SK-N-SH treated with all-trans-retinoic acid at 6 μM for 48 hours (cell line): ENCODE measurements around the gene GPHA2.

Source experiments
- ATAC-seq: fragments of 200-7000 bp; cut with Tn5 transposase; 3 replicates; pipeline ENCODE4 v1.9.1; 2020; ENCODE audit warnings: mild to moderate bottlenecking, moderate library complexity
- ARNTL ChIP-seq: fragments of 450-650 bp; formaldehyde crosslinking; IDR thresholded peaks from 2 replicates; pipeline ENCODE4 v1.5.0; 2020; ENCODE audit warnings: low read depth, mild to moderate bottlenecking, moderate library complexity, borderline replicate concordance
- BACH2 ChIP-seq: fragments of 250-450 bp; sonication (Bioruptor Pico); IDR thresholded peaks from 2 replicates; pipeline ENCODE4 v1.9.0; 2021; ENCODE audit warnings: mild to moderate bottlenecking, borderline replicate concordance
- CREB5 ChIP-seq: fragments of 250-450 bp; sonication (Bioruptor Pico); IDR thresholded peaks from 2 replicates; pipeline ENCODE4 v1.5.1; 2020; ENCODE audit warnings: low read depth, mild to moderate bottlenecking, moderate library complexity
- CSDC2 ChIP-seq: fragments of 250-450 bp; sonication (Bioruptor Pico); IDR thresholded peaks from 2 replicates; pipeline ENCODE4 v1.5.0; 2020; ENCODE audit warnings: mild to moderate bottlenecking, moderate library complexity
- CSRNP3 ChIP-seq: fragments of 250-450 bp; sonication (Bioruptor Pico); IDR thresholded peaks from 2 replicates; pipeline ENCODE4 v1.5.1; 2021; ENCODE audit warnings: mild to moderate bottlenecking, moderate library complexity
- GLIS3 ChIP-seq: fragments of 250-450 bp; sonication (Bioruptor Pico); IDR thresholded peaks from 2 replicates; pipeline ENCODE4 v1.5.0; 2020; ENCODE audit warnings: mild to moderate bottlenecking, moderate library complexity
- ISL1 ChIP-seq: fragments of 250-450 bp; sonication (Bioruptor Pico); IDR thresholded peaks from 2 replicates; pipeline ENCODE4 v2.1.2; 2022; ENCODE audit warnings: mild to moderate bottlenecking, moderate library complexity
- PATZ1 ChIP-seq: fragments of 250-450 bp; sonication (Bioruptor Pico); IDR thresholded peaks from 2 replicates; pipeline ENCODE4 v1.8.0; 2020; ENCODE audit warnings: mild to moderate bottlenecking, moderate library complexity, borderline replicate concordance
- POU6F1 ChIP-seq: fragments of 250-450 bp; sonication (Bioruptor Pico); IDR thresholded peaks from 2 replicates; pipeline ENCODE4 v1.8.0; 2021; ENCODE audit warnings: low read depth, mild to moderate bottlenecking, moderate library complexity, borderline replicate concordance
- SNAI2 ChIP-seq: fragments of 250-450 bp; sonication (Bioruptor Pico); IDR thresholded peaks from 2 replicates; pipeline ENCODE4 v1.5.0; 2020; ENCODE audit warnings: mild to moderate bottlenecking, moderate library complexity
- TCF4 ChIP-seq: fragments of 250-450 bp; sonication (Bioruptor Pico); IDR thresholded peaks from 2 replicates; pipeline ENCODE4 v1.8.0; 2021; ENCODE audit warnings: mild to moderate bottlenecking, moderate library complexity, borderline replicate concordance
- TOX ChIP-seq: fragments of 250-450 bp; sonication (Bioruptor Pico); IDR thresholded peaks from 2 replicates; pipeline ENCODE4 v1.8.0; 2021; ENCODE audit warnings: mild to moderate bottlenecking, moderate library complexity, borderline replicate concordance
- TSHZ2 ChIP-seq: fragments of 250-450 bp; sonication (Bioruptor Pico); IDR thresholded peaks from 2 replicates; pipeline ENCODE4 v1.5.0; 2020; ENCODE audit warnings: mild to moderate bottlenecking, moderate library complexity
- ZFP30 ChIP-seq: fragments of 450-650 bp; formaldehyde crosslinking; IDR thresholded peaks from 2 replicates; pipeline ENCODE4 v1.5.0; 2022; ENCODE audit warnings: mild to moderate bottlenecking, moderate library complexity
- ZNF70 ChIP-seq: fragments of 450-650 bp; formaldehyde crosslinking; IDR thresholded peaks from 2 replicates; pipeline ENCODE4 v1.5.0; 2020; ENCODE audit warnings: mild to moderate bottlenecking, moderate library complexity
- ZNF8 ChIP-seq: fragments of 450-650 bp; formaldehyde crosslinking; IDR thresholded peaks from 2 replicates; pipeline ENCODE4 v1.5.0; 2020; ENCODE audit warnings: mild to moderate bottlenecking, moderate library complexity

GPHA2 gene

GRCh38 chr11:64947208-64947814, 11.6 kb upstream of the GPHA2 start:
- TF ChIP-seq PATZ1 (CRISPR knock-in tag) (no peak), CREB5 (CRISPR knock-in tag) (no peak), GLIS3 (CRISPR knock-in tag) (no peak), ZNF8 (CRISPR knock-in tag) (no peak), BACH2 (CRISPR knock-in tag) (no peak), TCF4 (CRISPR knock-in tag) (no peak), ZFP30 (CRISPR knock-in tag) (no peak), ARNTL (CRISPR knock-in tag) (no peak), ISL1 (CRISPR knock-in tag) (no peak), TSHZ2 (no peak), CSDC2 (CRISPR knock-in tag) (no peak), TOX (CRISPR knock-in tag) (no peak), POU6F1 (CRISPR knock-in tag) (no peak)
- ATAC-seq: no peak; the same call in 2 of the 3 replicates

GRCh38 chr11:64936539-64936938, 846 bp upstream of the GPHA2 start:
- TF ChIP-seq TOX (CRISPR knock-in tag) (no peak), ISL1 (CRISPR knock-in tag) (no peak), CREB5 (CRISPR knock-in tag) (no peak), ZNF70 (no peak), CSRNP3 (CRISPR knock-in tag) (no peak), POU6F1 (CRISPR knock-in tag) (no peak), BACH2 (CRISPR knock-in tag) (no peak), SNAI2 (CRISPR knock-in tag) (no peak)

More at GRCh38 chr11:64936539-64936938, 846 bp upstream of the GPHA2 start:
- no peak for ATAC-seq
